DOHH2 (cell line): Measurements from ENCODE around the gene RBFOX1.
A peak's percentile ranks its signal among the peaks of the same experiment; 100 is the strongest.

Experiments
- H3F3A ChIP-seq: fragments of 200-600 bp; sonication (generic), shearing (Covaris generic); 2 replicates; pipeline ENCODE4 v1.6.0; 2016; ENCODE audit warnings: antibody characterized with exemption, mild to moderate bottlenecking; ENCODE audit not compliant: control insufficient read depth, insufficient read depth
- H3K27ac ChIP-seq: fragments of 200-600 bp; sonication (generic); 2 replicates; pipeline ENCODE4 v1.5.1; 2014; ENCODE audit warnings: low read depth, mild to moderate bottlenecking, low read length, moderate library complexity
- H3K27me3 ChIP-seq: fragments of 200-600 bp; sonication (generic); 2 replicates; pipeline ENCODE4 v1.6.1; 2014; ENCODE audit warnings: mild to moderate bottlenecking, low read length, mixed read lengths; ENCODE audit not compliant: control insufficient read depth
- H3K36me3 ChIP-seq: fragments of 200-600 bp; sonication (generic); 2 replicates; pipeline ENCODE4 v1.6.1; 2014; ENCODE audit warnings: mild to moderate bottlenecking, low read length, moderate library complexity, mixed read lengths; ENCODE audit not compliant: control insufficient read depth
- H3K4me1 ChIP-seq: fragments of 200-600 bp; sonication (generic); 2 replicates; pipeline ENCODE4 v1.6.1; 2014; ENCODE audit warnings: mild to moderate bottlenecking, low read length, mixed read lengths; ENCODE audit not compliant: control insufficient read depth
- H3K4me2 ChIP-seq: fragments of 200-600 bp; sonication (generic); 2 replicates; pipeline ENCODE4 v1.6.0; 2014; ENCODE audit warnings: mild to moderate bottlenecking, low read length, moderate library complexity
- H3K4me3 ChIP-seq: fragments of 200-600 bp; sonication (generic); 2 replicates; pipeline ENCODE4 v1.5.1; 2014; ENCODE audit warnings: mild to moderate bottlenecking, low read length, mixed read lengths
- H3K79me2 ChIP-seq: fragments of 200-600 bp; sonication (generic); 2 replicates; pipeline ENCODE4 v1.6.1; 2014; ENCODE audit warnings: mild to moderate bottlenecking, low read length, mixed read lengths; ENCODE audit not compliant: control insufficient read depth
- H3K9me2 ChIP-seq: fragments of 200-600 bp; sonication (generic); replicated peaks from 2 replicates; pipeline ENCODE4 v1.6.1; 2014; ENCODE audit warnings: mild to moderate bottlenecking, low read length, mixed read lengths; ENCODE audit not compliant: control insufficient read depth
- H3K9me3 ChIP-seq: fragments of 200-600 bp; sonication (generic); 2 replicates; pipeline ENCODE4 v1.6.1; 2014; ENCODE audit warnings: antibody characterized with exemption, low read length, mixed read lengths; ENCODE audit not compliant: control insufficient read depth, insufficient read depth
- H4K20me1 ChIP-seq: fragments of 200-600 bp; sonication (generic); 2 replicates; pipeline ENCODE4 v1.6.0; 2014; ENCODE audit warnings: low read depth, mild to moderate bottlenecking, antibody characterized with exemption, low read length, moderate library complexity; ENCODE audit not compliant: control insufficient read depth, insufficient read depth
- EZH2phosphoT487 ChIP-seq: fragments of 200-600 bp; sonication (generic); IDR thresholded peaks from 2 replicates; pipeline ENCODE4 v1.6.1; 2017; ENCODE audit warnings: borderline replicate concordance, mild to moderate bottlenecking, antibody characterized with exemption, low read length, moderate library complexity, mixed read lengths
- TF ChIP-seq, protein P1 (sequence below): fragments of 200-600 bp; sonication (generic); IDR thresholded peaks from one replicate; pipeline ENCODE4 v1.5.1; 2014; ENCODE audit warnings: antibody characterized with exemption, mild to moderate bottlenecking, low read depth, low read length; ENCODE audit not compliant: poor library complexity, severe bottlenecking

RBFOX1 gene

DNA sequence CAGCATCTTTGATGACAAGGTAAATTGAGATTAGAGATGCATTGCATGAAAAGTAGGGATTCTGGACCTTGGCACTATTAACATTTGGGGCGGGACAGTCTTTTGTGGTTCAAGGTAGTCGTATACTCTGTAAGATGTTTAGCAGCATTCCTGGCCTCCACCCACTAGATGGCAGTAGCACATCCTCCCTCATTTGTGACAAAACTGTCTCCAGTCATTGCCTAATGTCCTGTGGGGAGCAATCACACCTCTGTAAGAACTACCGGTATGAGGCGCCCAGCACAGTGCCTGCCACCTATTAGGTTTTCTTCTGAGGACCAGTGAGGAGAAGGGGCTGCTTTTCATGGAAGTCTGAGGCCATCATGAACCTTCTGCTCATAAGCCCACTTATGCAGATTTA is 180.8 kb downstream of the RBFOX1 start:
- no peaks in the 10 kb centered on the region for H3K27me3 ChIP-seq
- no peaks in the 10 kb centered on the region for H3F3A ChIP-seq
- no peaks in the 10 kb centered on the region for H4K20me1 ChIP-seq
- TF ChIP-seq, protein P1, sequence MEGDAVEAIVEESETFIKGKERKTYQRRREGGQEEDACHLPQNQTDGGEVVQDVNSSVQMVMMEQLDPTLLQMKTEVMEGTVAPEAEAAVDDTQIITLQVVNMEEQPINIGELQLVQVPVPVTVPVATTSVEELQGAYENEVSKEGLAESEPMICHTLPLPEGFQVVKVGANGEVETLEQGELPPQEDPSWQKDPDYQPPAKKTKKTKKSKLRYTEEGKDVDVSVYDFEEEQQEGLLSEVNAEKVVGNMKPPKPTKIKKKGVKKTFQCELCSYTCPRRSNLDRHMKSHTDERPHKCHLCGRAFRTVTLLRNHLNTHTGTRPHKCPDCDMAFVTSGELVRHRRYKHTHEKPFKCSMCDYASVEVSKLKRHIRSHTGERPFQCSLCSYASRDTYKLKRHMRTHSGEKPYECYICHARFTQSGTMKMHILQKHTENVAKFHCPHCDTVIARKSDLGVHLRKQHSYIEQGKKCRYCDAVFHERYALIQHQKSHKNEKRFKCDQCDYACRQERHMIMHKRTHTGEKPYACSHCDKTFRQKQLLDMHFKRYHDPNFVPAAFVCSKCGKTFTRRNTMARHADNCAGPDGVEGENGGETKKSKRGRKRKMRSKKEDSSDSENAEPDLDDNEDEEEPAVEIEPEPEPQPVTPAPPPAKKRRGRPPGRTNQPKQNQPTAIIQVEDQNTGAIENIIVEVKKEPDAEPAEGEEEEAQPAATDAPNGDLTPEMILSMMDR = peak; percentile 59
- TF ChIP-seq EZH2phosphoT487 = no peak
- H3K79me2 ChIP-seq = no peaks in the 10 kb centered on the region
- no peak overlapping the region for H3K27ac ChIP-seq
- H3K9me3 ChIP-seq = peaks cover 2% of the 10 kb centered on the region; the same call in 1 of the 2 replicates
- no peak overlapping the region for H3K4me3 ChIP-seq
- H3K9me2 ChIP-seq = no peaks in the 10 kb centered on the region
- no peaks in the 10 kb centered on the region for H3K4me1 ChIP-seq
- no peak overlapping the region for H3K4me2 ChIP-seq
- no peaks in the 10 kb centered on the region for H3K36me3 ChIP-seq

GRCh38 chr16:7515543-7515942 is 182.9 kb downstream of the RBFOX1 start:
- H3K4me2 ChIP-seq = no peak overlapping the region
- H3K27ac ChIP-seq = no peak overlapping the region
- H3K27me3 ChIP-seq = no peaks in the 10 kb centered on the region
- no peaks in the 10 kb centered on the region for H3K9me2 ChIP-seq
- no peak for TF ChIP-seq EZH2phosphoT487
- TF ChIP-seq, protein P1 = no peak
- no peaks in the 10 kb centered on the region for H3K4me1 ChIP-seq
- H3F3A ChIP-seq = no peaks in the 10 kb centered on the region
- no peaks in the 10 kb centered on the region for H4K20me1 ChIP-seq
- no peak overlapping the region for H3K4me3 ChIP-seq
- no peaks in the 10 kb centered on the region for H3K79me2 ChIP-seq
- H3K36me3 ChIP-seq = no peaks in the 10 kb centered on the region
- peaks cover 2% of the 10 kb centered on the region; the same call in 1 of the 2 replicates for H3K9me3 ChIP-seq

DNA sequence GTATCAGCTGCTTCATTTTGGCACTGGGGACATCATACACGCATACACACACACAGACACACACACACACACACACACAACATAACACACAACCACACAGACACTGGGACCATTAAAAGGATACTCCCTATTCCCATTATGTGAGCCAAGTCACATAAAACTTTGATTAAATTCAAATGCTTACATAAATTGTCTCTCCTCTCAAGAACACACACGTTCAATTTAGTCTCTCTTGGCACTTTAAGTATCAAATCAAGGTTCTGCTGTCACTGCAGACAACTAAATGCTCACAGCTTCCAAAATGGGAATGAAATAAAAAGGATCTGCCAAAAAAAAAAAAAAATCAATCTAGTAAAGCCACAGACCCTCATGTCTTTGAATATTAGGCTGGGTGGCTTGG is 184.9 kb downstream of the RBFOX1 start:
- no peak for TF ChIP-seq EZH2phosphoT487
- TF ChIP-seq, protein P1 = no peak
- Histone ChIP-seq H3K27ac (no peak overlapping the region), H3K4me1 (no peaks in the 10 kb centered on the region), H3F3A (no peaks in the 10 kb centered on the region), H3K9me3 (no peaks in the 10 kb centered on the region; the same call in 1 of the 2 replicates), H3K27me3 (no peaks in the 10 kb centered on the region), H4K20me1 (no peaks in the 10 kb centered on the region), H3K4me3 (no peak overlapping the region), H3K4me2 (no peak overlapping the region), H3K9me2 (no peaks in the 10 kb centered on the region), H3K36me3 (no peaks in the 10 kb centered on the region), H3K79me2 (no peaks in the 10 kb centered on the region)

DNA sequence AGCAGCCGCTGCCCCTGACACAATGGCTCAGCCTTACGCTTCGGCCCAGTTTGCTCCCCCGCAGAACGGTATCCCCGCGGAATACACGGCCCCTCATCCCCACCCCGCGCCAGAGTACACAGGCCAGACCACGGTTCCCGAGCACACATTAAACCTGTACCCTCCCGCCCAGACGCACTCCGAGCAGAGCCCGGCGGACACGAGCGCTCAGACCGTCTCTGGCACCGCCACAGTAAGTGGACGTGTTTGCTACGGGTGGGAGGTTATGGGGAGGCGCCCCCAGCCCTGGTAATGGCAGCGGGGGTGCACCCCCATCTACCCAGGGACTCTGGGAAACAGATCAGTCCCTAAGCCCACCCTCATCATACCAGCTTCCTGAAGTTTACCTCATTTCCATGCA is 185.5 kb downstream of the RBFOX1 start:
- Histone ChIP-seq H3F3A (no peaks in the 10 kb centered on the region), H3K27me3 (no peaks in the 10 kb centered on the region), H3K79me2 (no peaks in the 10 kb centered on the region), H3K27ac (no peak overlapping the region), H3K4me3 (no peak overlapping the region), H3K36me3 (no peaks in the 10 kb centered on the region), H3K9me2 (no peaks in the 10 kb centered on the region), H3K4me2 (no peak overlapping the region), H3K4me1 (no peaks in the 10 kb centered on the region), H3K9me3 (no peaks in the 10 kb centered on the region; the same call in 1 of the 2 replicates), H4K20me1 (no peaks in the 10 kb centered on the region)
- TF ChIP-seq, protein P1 = no peak
- no peak for TF ChIP-seq EZH2phosphoT487
